Keratinocyte (primary cell): Measurements from ENCODE around the gene PARD3B. TPM values are rescaled to one million over a fixed set of nuclear protein-coding genes. Genes with fewer than 3 reads are reported as not detected.

Source experiments
- DNase-seq: peaks from one replicate; pipeline ENCODE4 v3.0.0-alpha.2; 2011; ENCODE audit warnings: low read depth, missing footprints, low spot score
- FAIRE-seq: peaks from 2 replicates; lab custom pipeline; 2011; peaks lifted over from hg19 to GRCh38; lab: Jason Lieb, UNC
- H2AFZ ChIP-seq: 2 replicates; pipeline ENCODE4 v1.6.0; 2012; ENCODE audit warnings: low read length, control low read depth, inconsistent platforms; ENCODE audit not compliant: control insufficient read depth
- H3K27ac ChIP-seq: 2 replicates; pipeline ENCODE4 v1.5.1; 2011; ENCODE audit warnings: low read length; ENCODE audit not compliant: control insufficient read depth, insufficient read depth
- H3K27me3 ChIP-seq: 3 replicates; pipeline ENCODE4 v1.6.0; 2011; ENCODE audit warnings: low read length; ENCODE audit not compliant: control insufficient read depth, insufficient read depth; ENCODE audit errors: extremely low read depth
- H3K36me3 ChIP-seq, 2 experiments: 2 replicates in 1 of 2; 3 replicates in 1 of 2; pipeline ENCODE4 v1.5.1; 2011; ENCODE audit warnings: low read length in 2 of 2, mild to moderate bottlenecking in 1 of 2; ENCODE audit not compliant: control insufficient read depth in 2 of 2, insufficient read depth in 2 of 2; ENCODE audit errors: extremely low read depth in 1 of 2
- H3K4me1 ChIP-seq: 3 replicates; pipeline ENCODE4 v1.5.1; 2011; ENCODE audit warnings: low read length; ENCODE audit not compliant: control insufficient read depth, insufficient read depth; ENCODE audit errors: extremely low read depth
- H3K4me2 ChIP-seq: 3 replicates; pipeline ENCODE4 v1.6.0; 2011; ENCODE audit warnings: low read depth, low read length; ENCODE audit not compliant: control insufficient read depth, insufficient read depth; ENCODE audit errors: extremely low read depth
- H3K4me3 ChIP-seq, 3 experiments: fragments of 200-600 bp in 1 of 3; sonication (generic) in 1 of 3; 2 replicates in 2 of 3; 3 replicates in 1 of 3; pipeline ENCODE4 v1.5.1; 2011 to 2016; ENCODE audit warnings: low read length in 3 of 3, mild to moderate bottlenecking in 3 of 3, control low read depth in 2 of 3, inconsistent platforms in 1 of 3, low read depth in 1 of 3, mixed read lengths in 1 of 3, mixed run types in 1 of 3, moderate library complexity in 1 of 3; ENCODE audit not compliant: control insufficient read depth in 2 of 3, insufficient read depth in 2 of 3; ENCODE audit errors: extremely low read depth in 1 of 3
- H3K79me2 ChIP-seq: 2 replicates; pipeline ENCODE4 v1.6.0; 2012; ENCODE audit warnings: low read length; ENCODE audit not compliant: control insufficient read depth, insufficient read depth
- H3K9ac ChIP-seq: 3 replicates; pipeline ENCODE4 v1.6.0; 2011; ENCODE audit warnings: low read length; ENCODE audit not compliant: control insufficient read depth, insufficient read depth; ENCODE audit errors: extremely low read depth
- H3K9me1 ChIP-seq: 3 replicates; pipeline ENCODE4 v1.6.0; 2011; ENCODE audit warnings: low read length; ENCODE audit not compliant: control insufficient read depth, insufficient read depth; ENCODE audit errors: extremely low read depth
- H3K9me3 ChIP-seq: 2 replicates; pipeline ENCODE4 v1.5.1; 2012; ENCODE audit warnings: low read depth, low read length; ENCODE audit not compliant: control insufficient read depth
- H4K20me1 ChIP-seq: 3 replicates; pipeline ENCODE4 v1.6.0; 2011; ENCODE audit warnings: low read length; ENCODE audit not compliant: control insufficient read depth, insufficient read depth; ENCODE audit errors: extremely low read depth
- CTCF ChIP-seq, 3 experiments: IDR thresholded peaks in 1 of 3; conservative IDR thresholded peaks in 1 of 3; optimal IDR thresholded peaks in 1 of 3; 2 replicates in 2 of 3; 3 replicates in 1 of 3; pipeline versions ENCODE3 to v1.5.1; 2011; ENCODE audit warnings: low read length in 3 of 3, mild to moderate bottlenecking in 3 of 3, moderate library complexity in 2 of 3, control low read depth in 1 of 3, inconsistent platforms in 1 of 3; ENCODE audit not compliant: insufficient read depth in 2 of 3; ENCODE audit errors: extremely low read depth in 1 of 3
- EZH2 ChIP-seq: IDR thresholded peaks from one replicate; pipeline ENCODE4 v1.6.1; 2012; ENCODE audit warnings: inconsistent platforms, mild to moderate bottlenecking, low read length, moderate library complexity
- dilution Hi-C: fragments of 300-500 bp; cut with MboI; formaldehyde crosslinking; loops from one replicate; pipeline ENCODE4 v1.7.0; 2020; ENCODE audit warnings: low sequenced_read_pairs; ENCODE audit not compliant: extremely low pct_ligation_motif_present
- polyA plus RNA-seq, 5 experiments: library from polyadenylated mRNA; depleted of rRNA in 3 of 5; stranded (reverse) in 3 of 5; stranded (forward) in 1 of 5; unstranded in 1 of 5; fragments of >200 nt; gene quantifications; 1 replicate in 1 of 5; 2 replicates in 3 of 5; 3 replicates in 1 of 5; pipeline versions ENCODE4 v1.2.1 to v1.2.3, GENCODE V29; 2011 to 2012; ENCODE audit warnings: missing spikeins in 2 of 5, low read depth in 1 of 5, low replicate concordance in 1 of 5

Gene PARD3B
- polyA plus RNA-seq, 1 donor (not counting 4 experiments of a cell fraction or from before 2014, with no cell fraction given), result 1.2 TPM

- FAIRE-seq, result peak; percentile 46
- Histone ChIP-seq H3K9me3 (no peaks in the 10 kb centered on the region), H2AFZ (no peak overlapping the region), H3K27ac (no peak overlapping the region), H3K79me2 (no peaks in the 10 kb centered on the region), H3K4me3 (no peak overlapping the region), H3K36me3 (no peaks in the 10 kb centered on the region), H3K9ac (no peak overlapping the region), H3K4me1 (peaks cover 27% of the 10 kb centered on the region), H3K27me3 (no peaks in the 10 kb centered on the region), H4K20me1 (no peaks in the 10 kb centered on the region), H3K4me2 (no peak overlapping the region), H3K9me1 (no peaks in the 10 kb centered on the region)
- DNase-seq, result no peak
- no peak for TF ChIP-seq CTCF (optimal IDR thresholded peaks at IDR 0.05 in 1 of 3, IDR thresholded peaks at IDR 0.05 in 1 of 3, conservative IDR thresholded peaks at IDR 0.05 in 1 of 3; ENCODE audit: extremely low read depth in 1 of 3, insufficient read depth in 2 of 3, low read length in 3 of 3)
- no peak for TF ChIP-seq EZH2
- dilution Hi-C loops, result no loop called here
Observed at GRCh38 chr2:205658572-205658971, 1113.3 kb downstream of the PARD3B start.

- no peak overlapping the region for H3K9ac ChIP-seq
- H3K9me1 ChIP-seq, result no peaks in the 10 kb centered on the region
- H3K9me3 ChIP-seq, result no peaks in the 10 kb centered on the region
- peak overlapping the region; percentile 80 for H3K4me2 ChIP-seq
- no peaks in the 10 kb centered on the region for H3K79me2 ChIP-seq
- H2AFZ ChIP-seq, result no peak overlapping the region
- DNase-seq (no peak), FAIRE-seq (no peak)
- dilution Hi-C loops, result no loop called here
- no peaks in the 10 kb centered on the region for H4K20me1 ChIP-seq
- no peaks in the 10 kb centered on the region for H3K36me3 ChIP-seq
- H3K27ac ChIP-seq, result no peak overlapping the region
- TF ChIP-seq CTCF (optimal IDR thresholded peaks at IDR 0.05 in 1 of 3, IDR thresholded peaks at IDR 0.05 in 1 of 3, conservative IDR thresholded peaks at IDR 0.05 in 1 of 3; ENCODE audit: extremely low read depth in 1 of 3, insufficient read depth in 2 of 3, low read length in 3 of 3) (no peak), EZH2 (no peak)
- no peaks in the 10 kb centered on the region for H3K27me3 ChIP-seq
- H3K4me3 ChIP-seq, result peak overlapping the region in 2 of 3 experiments; percentile 11 to 14
- peaks cover 27% of the 10 kb centered on the region for H3K4me1 ChIP-seq
Observed at GRCh38 chr2:205659922-205660321, 1114.6 kb downstream of the PARD3B start.
